Superior temporal gyrus (tissue), 1 donor: ENCODE results near the gene GCFC2.
A peak's percentile ranks its signal among the peaks of the same experiment; 100 is the strongest.

ENCODE experiments used
- DNase-seq: peaks from one replicate; pipeline ENCODE4 v3.0.0-alpha.2; 2016; ENCODE audit errors: extremely low spot score

GCFC2 gene

GRCh38 chr2:75627902-75628504 is 82.7 kb downstream of the GCFC2 start:
- peak; percentile 86 for DNase-seq

GRCh38 chr2:75622929-75623328 is 87.8 kb downstream of the GCFC2 start:
- DNase-seq = no peak

GRCh38 chr2:75622500-75622899 is 88.2 kb downstream of the GCFC2 start:
- DNase-seq = no peak

- no peak for DNase-seq
Observed at GRCh38 chr2:75621228-75621627, 89.5 kb downstream of the GCFC2 start.

- DNase-seq = no peak
Observed at GRCh38 chr2:75619956-75620740, 90.6 kb downstream of the GCFC2 start.

- no peak for DNase-seq
Observed at GRCh38 chr2:75616933-75617332, 93.8 kb downstream of the GCFC2 start.

GRCh38 chr2:75616406-75616805 is 94.3 kb downstream of the GCFC2 start:
- DNase-seq = no peak

- DNase-seq = no peak
Observed at GRCh38 chr2:75614162-75614651, 96.5 kb downstream of the GCFC2 start.

- no peak for DNase-seq
Observed at GRCh38 chr2:75612862-75613243, 97.9 kb downstream of the GCFC2 start.
